Left ventricle myocardium inferior (tissue), 1 donor: ENCODE measurements around the gene LRP3. TPM values are rescaled to one million over a fixed set of nuclear protein-coding genes. Genes with fewer than 3 reads are reported as not detected.

ENCODE experiments used
- DNase-seq: peaks from one replicate; pipeline ENCODE4 v3.0.0-alpha.2; 2020
- H3K27ac ChIP-seq: fragments of 200-600 bp; replicated peaks from 2 replicates; pipeline ENCODE4 v1.8.0; 2021
- H3K27me3 ChIP-seq: fragments of 200-600 bp; 2 replicates; pipeline ENCODE4 v1.8.0; 2021; ENCODE audit warnings: low read depth
- H3K36me3 ChIP-seq: fragments of 200-600 bp; 2 replicates; pipeline ENCODE4 v1.8.0; 2021
- H3K4me1 ChIP-seq: fragments of 200-600 bp; 2 replicates; pipeline ENCODE4 v1.8.0; 2021
- H3K4me3 ChIP-seq: fragments of 200-600 bp; 2 replicates; pipeline ENCODE4 v1.8.0; 2021; ENCODE audit warnings: mild to moderate bottlenecking, moderate library complexity
- H3K9me3 ChIP-seq: fragments of 200-600 bp; replicated peaks from 2 replicates; pipeline ENCODE4 v1.8.0; 2021
- CTCF ChIP-seq: fragments of 200-600 bp; IDR thresholded peaks from 2 replicates; pipeline ENCODE4 v1.8.0; 2021; ENCODE audit warnings: antibody characterized with exemption, mild to moderate bottlenecking, borderline replicate concordance
- intact Hi-C: fragments of 100-400 bp; cut with micrococcal nuclease; formaldehyde crosslinking; loops from one replicate; pipeline ENCODE4 v1.11.0; 2022
- total RNA-seq: library from RNA; stranded (reverse); fragmentation: NEBNext Ultra II Directional; extraction: Animal tissue kit (Norgen Biotek cat#: 25700); gene quantifications from one replicate; pipeline ENCODE4 v1.2.1, GENCODE V29; 2021
- donor health status: DM: no; HTN: yes; CAD: no; lungs with severe emphysema.

LRP3 gene
- total RNA-seq, 1 donor from 2014 or later, result 20.8 TPM

- H3K9me3 ChIP-seq, result no peaks in the 10 kb centered on the region
- no peak overlapping the region for H3K4me3 ChIP-seq
- H3K27me3 ChIP-seq, result peaks cover 14% of the 10 kb centered on the region
- DNase-seq, result no peak
- no peaks in the 10 kb centered on the region for H3K36me3 ChIP-seq
- intact Hi-C loops, result no loop called here
- H3K27ac ChIP-seq, result no peak overlapping the region
- no peak for TF ChIP-seq CTCF
- H3K4me1 ChIP-seq, result peaks cover 14% of the 10 kb centered on the region
Measured at GRCh38 chr19:33191501-33191900, 2.6 kb upstream of the LRP3 start.

GRCh38 chr19:33192010-33192409, 2.1 kb upstream of the LRP3 start:
- H3K4me1 ChIP-seq, result peaks cover 14% of the 10 kb centered on the region
- intact Hi-C loops, result no loop called here
- TF ChIP-seq CTCF, result no peak
- DNase-seq, result no peak
- H3K36me3 ChIP-seq, result no peaks in the 10 kb centered on the region
- H3K4me3 ChIP-seq, result no peak overlapping the region
- peaks cover 14% of the 10 kb centered on the region for H3K27me3 ChIP-seq
- no peaks in the 10 kb centered on the region for H3K9me3 ChIP-seq
- no peak overlapping the region for H3K27ac ChIP-seq

GRCh38 chr19:33193269-33193864, 763 bp upstream of the LRP3 start:
- intact Hi-C loops, result no loop called here
- DNase-seq, result no peak
- Histone ChIP-seq H3K36me3 (no peaks in the 10 kb centered on the region), H3K27me3 (peaks cover 14% of the 10 kb centered on the region), H3K4me1 (peaks cover 14% of the 10 kb centered on the region), H3K9me3 (no peaks in the 10 kb centered on the region), H3K27ac (no peak overlapping the region), H3K4me3 (peak overlapping the region; percentile 75)
- no peak for TF ChIP-seq CTCF

GRCh38 chr19:33194532-33194885, 379 bp downstream of the LRP3 start:
- peak overlapping the region; percentile 75 for H3K4me3 ChIP-seq
- intact Hi-C loops, result no loop called here
- H3K9me3 ChIP-seq, result no peaks in the 10 kb centered on the region
- no peak for DNase-seq
- H3K27me3 ChIP-seq, result peaks cover 14% of the 10 kb centered on the region
- H3K36me3 ChIP-seq, result no peaks in the 10 kb centered on the region
- no peak for TF ChIP-seq CTCF
- H3K27ac ChIP-seq, result peak overlapping the region; percentile 54
- H3K4me1 ChIP-seq, result peaks cover 14% of the 10 kb centered on the region

GRCh38 chr19:33194886-33195644, 935 bp downstream of the LRP3 start:
- peak overlapping the region; percentile 54 for H3K27ac ChIP-seq
- no peak for DNase-seq
- TF ChIP-seq CTCF, result no peak
- peaks cover 14% of the 10 kb centered on the region for H3K27me3 ChIP-seq
- no peaks in the 10 kb centered on the region for H3K36me3 ChIP-seq
- intact Hi-C loops, result no loop called here
- peak overlapping the region; percentile 75 for H3K4me3 ChIP-seq
- H3K4me1 ChIP-seq, result peaks cover 14% of the 10 kb centered on the region
- H3K9me3 ChIP-seq, result no peaks in the 10 kb centered on the region
